Germinal center (tissue), 1 donor: ENCODE data around the gene LARGE2.
A peak's percentile ranks its signal among the peaks of the same experiment; 100 is the strongest.
"Not testable (repeated sequence)": the region's sequence is repeated elsewhere in the genome, so short reads cannot be mapped to it uniquely, and the experiment has no call there.

Experiments used
- DNase-seq: peaks from one replicate; pipeline ENCODE4 v3.0.0; 2012; ENCODE audit warnings: mixed read lengths, low spot score

LARGE2 gene

GRCh38 chr11:45896422-45896984 is 26.0 kb upstream of the LARGE2 start:
- DNase-seq: no peak

- DNase-seq: no peak
These were observed 24.9 kb upstream of the LARGE2 start for GRCh38 chr11:45897556-45897955.

GRCh38 chr11:45899086-45899447 is 23.4 kb upstream of the LARGE2 start:
- DNase-seq: no peak

- DNase-seq: peak; percentile 67
These were observed 22.8 kb upstream of the LARGE2 start for GRCh38 chr11:45899448-45900174.

- DNase-seq: not testable (repeated sequence)
These were observed 22.2 kb upstream of the LARGE2 start for GRCh38 chr11:45900175-45900800.

GRCh38 chr11:45900916-45901617 is 21.4 kb upstream of the LARGE2 start:
- DNase-seq: no peak

- DNase-seq: no peak
These were observed 20.8 kb upstream of the LARGE2 start for GRCh38 chr11:45901626-45902025.

GRCh38 chr11:45902452-45903380 is 19.7 kb upstream of the LARGE2 start:
- DNase-seq: no peak

- no peak for DNase-seq
These were observed 18.0 kb upstream of the LARGE2 start for GRCh38 chr11:45904309-45904915.

GRCh38 chr11:45905095-45905494 is 17.4 kb upstream of the LARGE2 start:
- no peak for DNase-seq

GRCh38 chr11:45905576-45905975 is 16.9 kb upstream of the LARGE2 start:
- DNase-seq: not testable (repeated sequence)

GRCh38 chr11:45906096-45906682 is 16.3 kb upstream of the LARGE2 start:
- DNase-seq: no peak

GRCh38 chr11:45906965-45907611 is 15.4 kb upstream of the LARGE2 start, which contains the start of gene FREY1:
Gene FREY1 (minus strand): TSS chr11:45907271. CDS start chr11:45907245, 26 bp downstream.
- no peak for DNase-seq

- no peak for DNase-seq
These were observed 14.5 kb upstream of the LARGE2 start for GRCh38 chr11:45907911-45908370.

GRCh38 chr11:45909594-45910475 is 12.6 kb upstream of the LARGE2 start:
- DNase-seq: no peak

- DNase-seq: no peak
These were observed 11.8 kb upstream of the LARGE2 start for GRCh38 chr11:45910623-45911022.

GRCh38 chr11:45913514-45913913 is 8.9 kb upstream of the LARGE2 start:
- DNase-seq: no peak

- no peak for DNase-seq
These were observed 8.4 kb upstream of the LARGE2 start for GRCh38 chr11:45913942-45914635.

GRCh38 chr11:45915446-45915845 is 7.0 kb upstream of the LARGE2 start:
- no peak for DNase-seq
